Vagina (tissue), 2 donors: ENCODE measurements around the gene TRAPPC8. TPM values are rescaled to one million over a fixed set of nuclear protein-coding genes. Genes with fewer than 3 reads are reported as not detected.

Experiments used
- DNase-seq, 2 donors: peaks; one replicate each; pipeline ENCODE4 v3.0.0-alpha.2; 2017; ENCODE audit errors: extremely low spot score in 2 of 2
- H3K27ac ChIP-seq: fragments of 200-600 bp; sonication (generic); one replicate; pipeline ENCODE4 v1.5.1; 2019
- H3K27me3 ChIP-seq: fragments of 200-600 bp; sonication (generic); one replicate; pipeline ENCODE4 v1.5.1; 2019
- H3K36me3 ChIP-seq, 2 donors: fragments of 200-600 bp; sonication (generic); one replicate each; pipeline ENCODE4 v1.5.1; 2017 to 2019
- H3K4me1 ChIP-seq: fragments of 200-600 bp; sonication (generic); one replicate; pipeline ENCODE4 v1.5.1; 2019
- H3K4me3 ChIP-seq, 2 donors: fragments of 200-600 bp; sonication (generic); 1 replicate in 1 of 2; 2 replicates in 1 of 2; pipeline ENCODE4 v1.5.1; 2016 to 2019
- H3K9me3 ChIP-seq: fragments of 200-600 bp; sonication (generic); one replicate; pipeline ENCODE4 v1.5.1; 2019
- POLR2A ChIP-seq, 2 donors: fragments of 450-650 bp; IDR thresholded peaks; one replicate each; pipeline ENCODE4 v1.6.1; 2017; ENCODE audit warnings: antibody characterized with exemption in 2 of 2, mild to moderate bottlenecking in 2 of 2, moderate library complexity in 2 of 2
- POLR2AphosphoS5 ChIP-seq, 2 donors: sonication (generic); formaldehyde crosslinking; IDR thresholded peaks; one replicate each; pipeline ENCODE4 v1.9.0; 2017; ENCODE audit warnings: antibody characterized with exemption in 2 of 2, mild to moderate bottlenecking in 2 of 2, low read depth in 1 of 2; ENCODE audit not compliant: insufficient read depth in 1 of 2
- intact Hi-C: fragments of 100-400 bp; cut with DNase I; formaldehyde crosslinking; loops from one replicate; pipeline ENCODE4 v1.15.1; 2023
- total RNA-seq: library from RNA; depleted of rRNA; stranded (reverse); fragments of >200 nt; gene quantifications from one replicate; pipeline ENCODE4 v1.2.3, GENCODE V29; 2016
- TF ChIP-seq, protein P1 (sequence below), 3 experiments: fragments of 450-650 bp in 2 of 3; fragments of 200-600 bp in 1 of 3; sonication (generic) in 1 of 3; IDR thresholded peaks; one replicate each; pipeline ENCODE4 v1.5.1; 2017 to 2019; ENCODE audit warnings: antibody characterized with exemption in 3 of 3, mild to moderate bottlenecking in 2 of 3, moderate library complexity in 2 of 3

Gene TRAPPC8
- total RNA-seq, 1 donor from 2014 or later = 33.1 TPM

DNA sequence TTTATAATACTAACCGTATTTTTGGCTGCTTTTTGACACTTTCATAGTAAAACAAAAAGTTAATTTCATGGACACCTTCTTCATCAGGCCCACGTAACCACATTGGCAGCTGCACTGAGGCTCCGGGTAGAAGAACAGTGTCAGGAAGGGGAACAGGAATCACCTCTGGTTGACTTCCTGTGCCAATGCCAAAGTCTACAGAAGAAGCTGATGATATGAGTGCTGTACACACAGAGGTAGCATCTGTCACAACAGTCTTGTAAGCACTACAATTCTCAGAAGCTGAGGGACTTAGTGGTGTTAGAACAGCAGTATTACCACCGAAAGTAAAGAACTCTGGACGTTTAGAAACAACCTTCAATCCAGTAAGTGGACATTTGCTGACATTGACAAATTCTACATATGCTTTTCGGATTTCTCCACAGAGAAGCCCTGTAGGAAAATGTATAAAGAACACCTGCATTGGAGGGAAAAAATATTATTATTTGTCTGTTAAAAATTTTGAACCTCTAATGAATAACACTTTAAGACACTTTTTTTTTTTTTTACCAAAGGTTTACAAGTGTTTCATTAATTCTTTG lies 85.3 kb downstream of the TRAPPC8 start:
- H3K4me1 ChIP-seq = no peaks in the 10 kb centered on the region
- no peak for DNase-seq
- no peaks in the 10 kb centered on the region for H3K9me3 ChIP-seq
- H3K27me3 ChIP-seq = no peaks in the 10 kb centered on the region
- TF ChIP-seq POLR2AphosphoS5 (IDR thresholded peaks at IDR 0.05; ENCODE audit: insufficient read depth in 1 of 2, low read depth in 1 of 2) = no peak
- TF ChIP-seq, protein P1, sequence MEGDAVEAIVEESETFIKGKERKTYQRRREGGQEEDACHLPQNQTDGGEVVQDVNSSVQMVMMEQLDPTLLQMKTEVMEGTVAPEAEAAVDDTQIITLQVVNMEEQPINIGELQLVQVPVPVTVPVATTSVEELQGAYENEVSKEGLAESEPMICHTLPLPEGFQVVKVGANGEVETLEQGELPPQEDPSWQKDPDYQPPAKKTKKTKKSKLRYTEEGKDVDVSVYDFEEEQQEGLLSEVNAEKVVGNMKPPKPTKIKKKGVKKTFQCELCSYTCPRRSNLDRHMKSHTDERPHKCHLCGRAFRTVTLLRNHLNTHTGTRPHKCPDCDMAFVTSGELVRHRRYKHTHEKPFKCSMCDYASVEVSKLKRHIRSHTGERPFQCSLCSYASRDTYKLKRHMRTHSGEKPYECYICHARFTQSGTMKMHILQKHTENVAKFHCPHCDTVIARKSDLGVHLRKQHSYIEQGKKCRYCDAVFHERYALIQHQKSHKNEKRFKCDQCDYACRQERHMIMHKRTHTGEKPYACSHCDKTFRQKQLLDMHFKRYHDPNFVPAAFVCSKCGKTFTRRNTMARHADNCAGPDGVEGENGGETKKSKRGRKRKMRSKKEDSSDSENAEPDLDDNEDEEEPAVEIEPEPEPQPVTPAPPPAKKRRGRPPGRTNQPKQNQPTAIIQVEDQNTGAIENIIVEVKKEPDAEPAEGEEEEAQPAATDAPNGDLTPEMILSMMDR (IDR thresholded peaks at IDR 0.05) = no peak
- no peak for TF ChIP-seq POLR2A (IDR thresholded peaks at IDR 0.05)
- H3K27ac ChIP-seq = no peak overlapping the region
- intact Hi-C loops = no loop called here
- H3K36me3 ChIP-seq = peaks cover 0 to 56% of the 10 kb centered on the region in 2 donors
- H3K4me3 ChIP-seq = no peak overlapping the region

DNA sequence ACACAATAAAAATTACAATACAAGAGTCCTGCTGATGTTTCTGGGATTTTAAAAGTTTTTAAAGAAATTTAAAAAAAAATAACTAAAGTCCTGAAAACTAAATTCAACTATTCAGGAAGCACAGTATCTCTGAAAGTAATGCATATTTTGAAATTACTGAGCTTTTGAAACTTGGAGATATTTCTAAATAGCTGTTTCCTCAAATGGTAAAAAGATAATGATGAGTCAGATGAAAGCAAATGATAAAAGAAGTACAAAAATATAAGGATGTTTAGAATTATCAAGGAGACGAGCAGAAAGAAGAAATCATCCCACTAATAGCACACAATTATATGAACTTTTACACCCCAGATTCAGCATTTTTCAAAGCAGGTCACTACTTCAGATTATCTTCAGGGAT lies 92.1 kb downstream of the TRAPPC8 start:
- Histone ChIP-seq H3K4me3 (no peak overlapping the region), H3K36me3 (peaks cover 0 to 58% of the 10 kb centered on the region in 2 donors), H3K9me3 (no peaks in the 10 kb centered on the region), H3K27ac (no peak overlapping the region), H3K4me1 (no peaks in the 10 kb centered on the region), H3K27me3 (no peaks in the 10 kb centered on the region)
- TF ChIP-seq POLR2AphosphoS5 (IDR thresholded peaks at IDR 0.05; ENCODE audit: insufficient read depth in 1 of 2, low read depth in 1 of 2) = no peak
- TF ChIP-seq POLR2A (IDR thresholded peaks at IDR 0.05) = no peak
- TF ChIP-seq, protein P1 (IDR thresholded peaks at IDR 0.05) = no peak
- DNase-seq = no peak
- intact Hi-C loops = no loop called here

DNA sequence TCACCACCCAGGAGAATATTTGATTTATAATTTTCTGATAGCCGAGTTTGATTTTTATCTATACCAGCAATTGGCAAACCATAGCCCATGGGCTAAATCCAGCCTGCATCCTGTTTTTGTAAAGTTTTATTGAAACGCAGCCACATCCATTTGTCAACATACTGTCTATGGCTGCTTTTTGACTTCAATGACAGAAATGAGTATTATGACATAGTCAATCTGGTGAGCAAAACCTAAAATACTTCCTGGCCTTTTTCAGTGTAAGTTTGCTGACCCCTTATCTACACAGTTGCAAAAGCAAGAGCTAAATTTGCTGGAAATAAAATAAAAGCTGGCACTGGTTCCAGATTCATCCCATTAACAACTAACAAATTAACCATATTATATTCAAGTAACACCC lies 102.4 kb downstream of the TRAPPC8 start:
- TF ChIP-seq POLR2A (IDR thresholded peaks at IDR 0.05) (no peak), POLR2AphosphoS5 (IDR thresholded peaks at IDR 0.05; ENCODE audit: insufficient read depth in 1 of 2, low read depth in 1 of 2) (no peak)
- TF ChIP-seq, protein P1 (IDR thresholded peaks at IDR 0.05) = no peak
- Histone ChIP-seq H3K27ac (no peak overlapping the region), H3K9me3 (no peaks in the 10 kb centered on the region), H3K27me3 (no peaks in the 10 kb centered on the region), H3K4me3 (no peak overlapping the region), H3K4me1 (no peaks in the 10 kb centered on the region), H3K36me3 (peaks cover 0 to 52% of the 10 kb centered on the region in 2 donors)
- no peak for DNase-seq
- intact Hi-C loops = no loop called here

DNA sequence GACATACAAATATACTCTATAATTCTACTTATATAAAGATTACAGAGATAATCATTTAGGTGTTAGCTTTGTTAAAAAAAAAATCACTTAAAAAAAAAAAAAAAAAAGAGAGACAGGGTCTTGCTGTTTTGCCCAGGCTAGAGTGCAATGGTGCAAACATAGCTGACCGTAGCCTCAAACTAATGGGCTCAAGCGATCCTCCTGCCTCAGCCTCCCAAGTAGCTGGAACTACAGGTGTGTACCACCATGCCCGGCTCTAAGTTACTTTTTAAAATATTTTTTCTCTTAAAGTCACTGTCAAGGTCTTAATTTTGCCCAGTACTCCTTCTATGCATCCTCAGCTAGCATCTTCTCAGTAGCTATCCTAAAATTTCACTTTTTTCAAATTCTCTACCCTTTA lies 105.0 kb downstream of the TRAPPC8 start:
- H3K4me1 ChIP-seq = no peaks in the 10 kb centered on the region
- no peaks in the 10 kb centered on the region for H3K27me3 ChIP-seq
- no peak for DNase-seq
- H3K9me3 ChIP-seq = no peaks in the 10 kb centered on the region
- H3K36me3 ChIP-seq = peaks cover 0 to 53% of the 10 kb centered on the region in 2 donors
- intact Hi-C loops = no loop called here
- H3K27ac ChIP-seq = no peak overlapping the region
- no peak overlapping the region for H3K4me3 ChIP-seq
- TF ChIP-seq POLR2A (IDR thresholded peaks at IDR 0.05) (no peak), POLR2AphosphoS5 (IDR thresholded peaks at IDR 0.05; ENCODE audit: insufficient read depth in 1 of 2, low read depth in 1 of 2) (no peak)

DNA sequence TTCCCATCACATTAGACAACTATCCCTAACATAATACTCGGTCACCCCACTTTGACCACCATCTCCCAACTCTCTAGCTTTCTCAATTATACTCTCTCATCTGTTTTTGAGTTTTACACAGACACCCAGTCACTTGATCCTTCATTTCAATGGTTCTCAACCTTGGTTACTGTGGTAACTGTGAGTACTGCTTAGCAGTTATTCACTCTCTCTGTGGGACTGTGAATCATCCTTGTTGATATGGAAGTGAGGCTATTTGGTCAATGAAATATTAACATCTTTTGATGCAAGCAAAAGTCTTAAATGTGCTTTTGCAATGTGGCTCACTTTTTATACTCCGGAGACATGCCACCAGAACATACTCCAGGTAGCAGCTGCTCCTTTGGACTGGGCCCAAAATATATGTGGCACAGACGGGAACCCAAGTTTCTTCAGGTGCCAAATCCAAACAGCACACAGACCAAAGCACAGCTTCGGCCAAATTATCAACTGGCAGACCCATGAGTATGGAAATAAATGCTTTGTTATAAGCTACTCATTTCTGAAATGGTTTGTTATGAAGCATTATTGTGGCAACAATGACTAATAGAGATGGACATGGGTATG lies 107.3 kb downstream of the TRAPPC8 start:
- Histone ChIP-seq H3K36me3 (peaks cover 0 to 53% of the 10 kb centered on the region in 2 donors), H3K27me3 (no peaks in the 10 kb centered on the region), H3K4me1 (no peaks in the 10 kb centered on the region), H3K9me3 (no peaks in the 10 kb centered on the region), H3K27ac (no peak overlapping the region), H3K4me3 (no peak overlapping the region)
- intact Hi-C loops = no loop called here
- no peak for TF ChIP-seq POLR2A (IDR thresholded peaks at IDR 0.05)
- TF ChIP-seq, protein P1 (IDR thresholded peaks at IDR 0.05) = no peak
- TF ChIP-seq POLR2AphosphoS5 (IDR thresholded peaks at IDR 0.05; ENCODE audit: insufficient read depth in 1 of 2, low read depth in 1 of 2) = no peak
- no peak for DNase-seq
